HTR-8/SVneo (cell line): Measurements from ENCODE around the gene ANKFY1.

Experiments
- DNase-seq: peaks from one replicate; pipeline ENCODE4 v3.0.0; 2011; ENCODE audit warnings: low spot score, mixed read lengths; ENCODE audit not compliant: insufficient read length
- FAIRE-seq: peaks from 2 replicates; lab custom pipeline; 2011; peaks lifted over from hg19 to GRCh38; lab: Jason Lieb, UNC

The ANKFY1 gene

DNA sequence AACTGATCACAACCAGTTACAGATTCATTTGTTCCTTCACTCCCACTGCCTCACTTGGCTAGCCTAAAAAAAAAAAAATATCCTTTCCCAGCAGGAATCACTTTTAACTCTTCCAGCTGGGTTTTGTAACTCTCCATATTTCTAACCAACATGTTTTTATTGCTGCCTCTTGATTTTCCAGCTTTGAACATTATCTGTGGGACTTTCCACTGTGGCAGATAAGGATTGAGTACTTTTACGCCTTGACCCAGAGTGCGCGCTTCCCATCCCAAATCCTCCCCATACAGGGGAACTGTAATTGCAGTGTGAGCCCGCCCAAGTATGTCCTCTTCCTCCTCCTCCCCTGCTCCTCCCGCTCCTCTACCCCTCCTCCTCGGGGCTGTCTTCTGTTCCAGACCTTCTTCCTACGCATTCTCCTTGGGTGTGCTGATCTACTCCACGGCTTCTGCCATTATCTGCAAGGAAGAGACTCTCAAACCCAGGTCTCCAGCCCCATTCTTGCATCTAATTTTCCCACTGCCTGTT is 77.4 kb downstream of the ANKFY1 start:
- DNase-seq (no peak), FAIRE-seq (no peak)

- no peak for DNase-seq
- FAIRE-seq = no peak
These were observed 78.1 kb downstream of the ANKFY1 start for GRCh38 chr17:4185656-4186055.

DNA sequence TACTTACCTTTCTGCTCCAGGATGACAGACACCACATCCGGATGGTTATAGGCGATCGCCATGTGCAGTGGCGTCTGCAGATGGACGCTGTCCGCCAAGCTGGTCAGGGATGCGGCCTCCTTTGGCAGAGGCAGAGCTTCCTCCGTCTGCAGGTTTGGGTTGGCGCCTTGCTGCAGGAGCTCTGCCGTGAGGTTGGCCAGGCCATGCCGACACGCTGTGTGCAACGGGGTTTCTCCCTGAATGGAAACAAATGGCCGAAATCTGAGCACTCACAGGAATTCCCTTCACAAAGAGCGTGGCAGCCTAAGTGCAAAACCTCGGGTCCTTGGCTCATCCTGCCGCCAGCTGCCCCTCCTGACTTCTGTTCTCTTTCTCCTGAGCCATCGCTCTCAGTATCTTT is 79.0 kb downstream of the ANKFY1 start:
- FAIRE-seq (no peak), DNase-seq (no peak)

DNA sequence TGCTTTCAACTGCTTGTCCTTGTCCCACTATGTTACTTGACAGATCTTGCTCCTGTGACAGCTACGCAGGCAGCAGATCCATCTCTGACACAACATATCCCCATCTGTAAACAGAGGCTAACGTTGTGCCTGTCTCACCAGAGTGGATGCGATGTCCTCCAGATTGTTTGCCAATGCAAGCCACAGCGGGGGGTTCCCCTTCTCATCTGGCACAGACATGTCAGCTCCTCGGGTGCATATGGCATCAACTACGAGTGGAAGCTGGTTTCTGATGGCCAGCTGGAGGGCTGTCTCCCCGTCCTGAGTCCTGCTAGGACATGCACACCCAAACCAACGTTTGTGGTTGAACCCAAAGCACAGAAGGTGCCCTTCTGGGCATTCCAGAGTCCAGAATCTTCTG is 81.7 kb downstream of the ANKFY1 start:
- no peak for DNase-seq
- no peak for FAIRE-seq

DNA sequence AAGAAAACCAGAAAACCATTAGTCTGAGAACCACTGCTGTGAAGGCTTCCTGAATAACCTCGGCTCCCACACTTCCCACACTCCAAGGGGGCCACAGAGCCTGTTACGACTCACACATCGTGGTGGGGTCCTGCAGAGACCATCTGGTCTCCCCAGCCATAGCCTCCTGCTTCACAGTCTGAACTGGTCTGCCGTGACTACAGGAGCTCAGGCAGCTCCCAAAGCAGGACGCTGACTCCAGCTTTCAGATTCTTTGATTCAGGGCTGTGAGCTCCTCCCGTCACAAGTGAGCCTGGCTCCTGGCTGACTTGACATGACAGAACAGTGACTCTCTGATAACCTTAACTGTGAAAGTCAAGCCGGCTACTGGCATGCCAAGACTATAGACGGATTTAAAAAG is 83.0 kb downstream of the ANKFY1 start:
- no peak for FAIRE-seq

DNA sequence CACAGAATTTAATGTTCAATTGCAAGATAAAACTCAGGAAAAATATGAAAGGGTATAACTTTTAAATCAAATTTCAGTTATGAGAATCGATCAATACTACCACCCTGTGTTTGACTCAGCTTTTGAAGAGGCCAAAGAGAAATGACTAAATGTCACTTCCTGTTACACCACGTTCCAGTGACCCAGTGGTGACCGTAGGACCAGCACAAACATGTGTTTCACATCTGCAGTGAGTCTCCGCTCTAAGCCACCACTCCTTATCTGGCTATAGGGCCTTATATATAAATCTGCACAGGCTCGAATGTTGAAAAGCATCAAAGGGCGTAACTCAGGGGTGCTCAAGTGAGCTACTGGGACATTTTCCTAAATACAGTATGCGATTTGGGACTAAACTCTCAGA is 84.7 kb downstream of the ANKFY1 start:
- DNase-seq (no peak), FAIRE-seq (no peak)

More for the DNA sequence above, 83.0 kb downstream of the ANKFY1 start:
- DNase-seq = no peak

GRCh38 chr17:4178651-4179050 is 85.1 kb downstream of the ANKFY1 start:
- no peak for FAIRE-seq
- DNase-seq = no peak

DNA sequence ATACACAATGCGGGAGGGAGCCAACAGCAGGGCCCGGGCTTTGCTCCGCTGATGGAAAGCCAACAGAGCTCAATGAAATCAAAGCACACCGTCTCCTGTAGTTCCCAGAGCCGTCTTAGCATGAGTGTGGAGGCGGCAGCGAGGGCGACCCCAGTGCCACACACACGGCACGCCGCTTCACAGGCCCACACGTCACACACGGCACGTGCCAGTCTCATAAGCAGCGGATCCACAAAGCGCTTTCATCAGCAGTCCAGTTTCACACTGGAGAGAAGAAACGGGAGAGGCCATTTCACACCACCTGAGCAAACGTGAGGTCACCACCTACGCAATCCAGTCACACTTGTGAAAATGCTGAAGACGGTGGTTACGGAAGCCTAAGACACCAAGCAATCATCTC is 86.0 kb downstream of the ANKFY1 start:
- FAIRE-seq (no peak), DNase-seq (no peak)

DNA sequence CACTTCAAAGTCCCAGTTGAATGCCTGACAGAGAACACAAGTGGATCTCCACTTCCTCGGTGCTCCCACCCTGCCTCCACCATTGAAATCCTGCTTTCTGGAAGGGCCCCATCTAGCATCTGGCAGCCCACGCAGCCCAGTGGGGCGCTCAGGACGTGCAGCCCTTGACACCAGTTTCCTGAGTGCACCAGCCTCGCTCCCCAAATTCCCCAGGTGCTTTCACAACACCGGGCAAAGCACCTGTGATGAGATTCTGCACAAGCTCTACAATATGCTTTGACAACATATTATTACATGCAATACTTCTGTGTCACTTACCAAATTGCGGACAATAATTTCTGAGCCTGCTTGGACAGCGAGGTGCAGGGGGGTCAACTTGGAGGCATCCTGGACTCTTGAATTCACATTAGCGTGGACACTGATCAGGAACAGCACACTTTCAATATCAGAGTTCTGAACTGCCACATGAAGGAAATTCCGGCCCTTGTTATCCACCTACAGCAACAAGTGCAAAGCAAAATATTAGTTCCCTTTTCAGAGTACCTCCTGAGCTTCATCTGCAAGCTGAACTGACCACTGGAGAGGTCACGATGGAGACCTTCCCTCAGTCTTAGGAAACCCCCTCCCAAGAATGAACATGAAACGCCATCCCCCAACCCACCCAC is 86.8 kb downstream of the ANKFY1 start:
- DNase-seq (no peak), FAIRE-seq (peak; percentile 20)

- FAIRE-seq (no peak), DNase-seq (peak; percentile 36)
These were observed 87.6 kb downstream of the ANKFY1 start for GRCh38 chr17:4175921-4176807.

DNA sequence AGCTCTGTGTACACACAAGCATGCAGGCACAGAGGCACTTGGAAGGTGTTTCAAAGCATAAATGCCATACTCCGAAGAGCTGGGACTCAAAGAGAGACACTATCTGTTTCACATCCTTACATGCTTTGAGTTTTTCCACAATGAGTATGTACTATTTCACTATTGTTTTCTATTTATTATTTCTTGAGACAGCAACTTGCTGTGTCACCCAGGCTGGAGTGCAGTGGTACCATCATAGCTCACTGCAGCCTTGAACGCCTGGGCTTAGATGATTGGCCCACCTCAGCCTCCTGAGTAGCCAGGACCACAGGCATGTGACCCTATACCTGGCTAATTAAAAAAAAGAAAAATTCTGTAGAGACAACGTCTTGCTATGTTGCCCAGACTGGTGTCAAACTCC is 89.2 kb downstream of the ANKFY1 start:
- DNase-seq = no peak
- no peak for FAIRE-seq

DNA sequence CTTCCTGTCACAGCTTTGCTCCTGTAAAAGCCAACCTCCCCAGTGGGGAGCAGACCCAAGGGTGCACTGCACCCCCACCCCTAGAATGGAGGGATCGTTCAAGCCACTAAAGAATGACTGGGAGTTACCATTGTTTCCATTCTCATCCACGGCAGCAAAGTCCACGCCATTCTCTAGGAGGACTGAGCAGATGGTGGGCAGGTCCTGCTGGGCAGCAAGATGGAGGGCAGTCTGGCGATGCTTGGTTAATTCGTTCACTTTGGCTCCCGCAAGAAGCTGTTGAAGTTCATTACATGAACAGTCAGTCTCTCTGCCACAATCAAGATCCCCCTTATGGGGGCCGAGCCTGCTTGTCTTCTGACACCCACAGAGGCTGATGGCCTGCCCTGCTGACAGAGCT is 90.0 kb downstream of the ANKFY1 start:
- FAIRE-seq (no peak), DNase-seq (no peak)

DNA sequence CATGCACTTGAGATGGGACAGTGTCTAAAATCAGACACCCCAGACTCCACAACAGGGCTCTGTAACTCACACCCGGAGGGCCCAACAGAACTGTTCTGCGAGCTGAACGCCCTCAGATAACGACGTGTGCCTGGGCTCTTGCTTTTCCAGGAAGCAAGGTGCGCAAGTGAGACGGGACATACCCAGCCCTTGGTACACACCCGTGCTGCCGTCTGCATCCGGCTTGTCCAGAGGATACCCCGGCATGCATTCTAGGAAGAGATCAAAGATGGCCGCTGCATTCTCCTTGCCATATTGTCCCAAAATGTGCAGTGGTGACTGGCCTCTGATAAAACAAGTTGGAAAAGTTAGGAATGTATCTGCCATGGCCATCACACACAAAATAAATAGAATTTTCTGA is 91.4 kb downstream of the ANKFY1 start:
- DNase-seq (no peak), FAIRE-seq (no peak)

DNA sequence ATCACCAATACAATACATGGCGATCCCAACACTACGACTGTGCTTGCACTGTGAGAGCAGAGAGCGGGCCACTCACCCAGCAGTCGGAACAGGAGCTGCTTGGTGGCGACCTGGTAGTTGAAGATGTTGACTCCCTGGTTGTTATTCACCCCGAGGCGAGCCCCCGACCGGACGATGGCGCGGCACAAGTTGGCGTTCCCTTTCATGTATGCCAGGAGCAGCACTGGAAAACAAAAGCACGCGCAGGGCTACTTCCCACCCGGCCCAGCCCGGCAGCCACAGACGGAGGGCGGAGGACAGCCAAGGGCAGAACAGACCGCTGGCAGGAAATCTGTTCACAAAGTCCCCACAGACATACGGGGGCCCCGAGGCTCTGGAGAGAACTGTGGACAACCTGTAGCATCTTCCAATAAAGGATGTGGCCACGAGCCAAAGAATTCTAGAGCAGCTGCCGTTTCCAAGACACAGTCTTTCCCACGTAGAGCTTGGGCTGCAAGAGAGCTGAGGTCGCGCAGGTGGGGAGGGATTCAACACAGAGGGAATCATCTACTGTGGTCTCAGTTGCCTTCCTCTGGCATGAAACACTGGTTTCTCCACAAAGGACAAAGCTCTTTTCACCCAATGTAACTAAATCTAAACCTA is 93.0 kb downstream of the ANKFY1 start:
- FAIRE-seq (no peak), DNase-seq (no peak)

DNA sequence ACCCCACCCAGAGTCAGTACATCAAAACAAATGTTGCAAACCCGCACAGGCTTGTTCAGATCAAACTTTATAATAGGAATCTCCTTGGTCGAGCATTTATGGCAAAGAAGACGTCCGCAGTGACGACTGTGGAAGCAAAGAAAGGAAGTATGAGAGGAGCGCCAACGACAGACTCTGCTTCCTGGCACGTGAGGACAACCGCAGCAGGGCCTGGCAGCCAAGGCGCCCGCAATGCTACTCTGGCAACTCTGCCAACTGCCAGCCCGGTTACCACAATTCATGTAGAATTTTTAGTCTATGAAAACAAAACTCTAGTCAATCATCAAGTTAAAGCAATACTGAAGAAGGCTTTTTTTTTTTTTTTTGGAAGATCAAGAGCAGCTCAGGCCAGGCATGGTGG is 96.0 kb downstream of the ANKFY1 start:
- DNase-seq = no peak
- FAIRE-seq = no peak

DNA sequence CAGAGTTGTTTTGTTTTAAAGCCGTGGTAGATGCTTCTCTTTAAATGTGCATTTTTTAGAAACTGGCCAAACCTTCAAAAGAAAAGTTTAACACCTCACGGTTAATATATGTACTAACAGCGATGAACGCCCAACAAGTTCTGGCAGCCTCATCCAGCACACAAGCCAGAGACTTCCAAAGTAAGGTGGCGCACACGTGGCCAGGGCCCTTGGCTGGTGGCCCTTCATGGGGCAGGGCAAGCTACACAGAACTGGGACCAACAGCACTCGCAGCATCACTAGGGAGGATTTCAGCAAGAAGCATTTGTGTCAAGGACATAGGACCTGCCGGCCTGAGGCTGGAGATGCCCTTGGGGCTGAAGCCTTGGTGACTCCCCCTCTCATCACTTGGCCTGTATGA is 97.4 kb downstream of the ANKFY1 start:
- FAIRE-seq = no peak
- no peak for DNase-seq

DNA sequence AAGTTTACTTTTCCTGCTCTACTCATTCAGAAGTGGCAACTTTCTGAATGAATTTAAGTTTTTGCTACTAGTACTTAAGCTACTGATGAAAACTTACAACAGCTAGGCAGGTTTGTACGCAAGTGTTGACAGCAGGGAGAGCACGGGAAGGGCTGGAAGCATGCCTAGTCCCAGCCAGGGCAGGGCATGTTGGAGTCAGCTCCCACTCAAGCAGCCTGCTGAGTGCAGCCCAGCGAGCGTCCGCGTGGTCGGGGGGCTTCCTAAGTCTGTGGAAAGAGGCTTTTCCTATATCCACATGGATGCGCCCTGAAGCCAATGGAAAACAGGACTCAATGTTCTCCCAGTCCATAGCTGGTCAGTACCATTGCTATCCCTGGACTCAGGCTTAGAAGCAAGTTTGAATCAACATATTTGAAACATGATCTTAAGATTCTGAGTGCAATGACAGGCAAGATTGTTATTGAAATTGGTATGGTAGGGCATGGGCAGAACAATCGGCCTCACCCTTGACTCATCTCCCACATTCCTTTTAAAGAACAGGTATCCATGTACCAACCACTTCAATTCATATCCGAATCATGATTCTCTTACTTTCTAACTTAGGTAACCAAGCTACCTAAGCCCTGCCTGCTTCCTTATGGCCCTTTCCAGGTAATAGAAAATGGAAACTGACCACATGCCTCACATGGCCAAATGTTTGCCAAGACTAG is 98.3 kb downstream of the ANKFY1 start:
- peak; percentile 20 for FAIRE-seq
- no peak for DNase-seq

DNA sequence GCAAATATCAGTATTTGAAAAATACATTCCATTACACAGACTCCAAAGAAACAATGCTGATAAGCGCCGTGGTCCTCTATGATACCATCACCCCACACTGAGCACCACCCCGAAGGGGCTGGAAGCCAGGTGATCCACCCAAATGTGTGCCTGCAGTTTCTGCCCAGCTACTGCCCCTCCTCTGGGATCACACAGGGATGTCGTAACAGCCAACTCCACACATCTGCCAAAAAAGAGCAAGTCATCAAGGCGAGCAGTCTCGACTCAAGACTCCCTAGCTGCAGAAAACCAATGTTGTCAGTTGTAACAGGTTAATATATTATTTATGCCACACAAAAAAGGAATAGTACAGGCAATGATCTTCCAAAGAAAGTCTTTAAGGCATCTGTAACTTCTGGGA is 99.8 kb downstream of the ANKFY1 start:
- no peak for FAIRE-seq
- no peak for DNase-seq

GRCh38 chr17:4162775-4163466 is 100.9 kb downstream of the ANKFY1 start:
- no peak for DNase-seq
- FAIRE-seq = peak; percentile 67

DNA sequence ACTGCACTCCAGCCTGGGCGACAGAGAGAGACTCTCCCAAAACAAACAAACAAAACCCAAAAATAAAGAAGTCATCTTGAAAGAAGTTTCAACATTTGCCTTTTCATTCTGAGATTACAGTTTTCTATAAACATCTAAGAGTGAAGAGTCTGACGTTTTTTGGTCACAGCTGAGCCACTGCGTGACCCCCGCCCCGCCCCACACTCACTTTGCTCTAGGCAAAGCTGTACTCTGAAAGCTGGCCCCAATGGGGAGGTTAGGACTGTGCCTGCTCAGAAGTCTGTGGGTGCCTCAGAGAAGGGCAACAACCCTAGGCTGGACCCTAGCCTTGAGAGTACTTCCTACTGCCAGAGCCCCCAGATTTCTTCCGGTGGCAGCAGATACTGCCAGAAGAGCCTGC is 101.5 kb downstream of the ANKFY1 start:
- DNase-seq (no peak), FAIRE-seq (no peak)
